Mesenchymal stem cell (in vitro differentiated cells and primary cell): ENCODE measurements around the gene ANKRA2.

Experiments
- DNase-seq: peaks from one replicate; pipeline ENCODE4 v3.0.0-alpha.2; 2013
- H2AFZ ChIP-seq: one replicate; pipeline ENCODE4 v1.6.1; 2013; ENCODE audit warnings: low read depth, mild to moderate bottlenecking, control low read depth, inconsistent platforms, low read length, moderate library complexity
- H2AK5ac ChIP-seq: 2 replicates; pipeline ENCODE4 v1.6.1; 2013; ENCODE audit warnings: low read length, moderate library complexity, mild to moderate bottlenecking, inconsistent platforms; ENCODE audit not compliant: severe bottlenecking
- H2BK120ac ChIP-seq: one replicate; pipeline ENCODE4 v1.6.1; 2013; ENCODE audit warnings: low read depth, mild to moderate bottlenecking, inconsistent platforms, low read length, moderate library complexity
- H2BK12ac ChIP-seq, 2 experiments: one replicate each; pipeline ENCODE4 v1.6.1; 2013; ENCODE audit warnings: inconsistent platforms in 2 of 2, low read length in 2 of 2, mild to moderate bottlenecking in 2 of 2, moderate library complexity in 2 of 2, control low read depth in 1 of 2
- H2BK15ac ChIP-seq: one replicate; pipeline ENCODE4 v1.6.1; 2013; ENCODE audit warnings: mild to moderate bottlenecking, low read depth, inconsistent platforms; ENCODE audit not compliant: poor library complexity, severe bottlenecking
- H2BK5ac ChIP-seq: 2 replicates; pipeline ENCODE4 v1.6.1; 2013; ENCODE audit warnings: low read depth, mild to moderate bottlenecking, low read length, control low read depth, inconsistent platforms; ENCODE audit not compliant: poor library complexity, severe bottlenecking
- H3K14ac ChIP-seq, 2 experiments: one replicate each; pipeline ENCODE4 v1.6.1; 2013; ENCODE audit warnings: inconsistent platforms in 2 of 2, low read length in 2 of 2, control low read depth in 1 of 2, mild to moderate bottlenecking in 1 of 2, moderate library complexity in 1 of 2
- H3K18ac ChIP-seq, 2 experiments: one replicate each; pipeline ENCODE4 v1.6.1; 2013; ENCODE audit warnings: inconsistent platforms in 2 of 2, low read length in 2 of 2, control low read depth in 1 of 2, low read depth in 1 of 2, mild to moderate bottlenecking in 1 of 2
- H3K23ac ChIP-seq, 2 experiments: one replicate each; pipeline ENCODE4 v1.6.1; 2013; ENCODE audit warnings: inconsistent platforms in 2 of 2, low read length in 2 of 2, mild to moderate bottlenecking in 2 of 2, moderate library complexity in 2 of 2, control low read depth in 1 of 2
- H3K27ac ChIP-seq: 2 replicates; pipeline ENCODE4 v1.5.1; 2013; ENCODE audit warnings: mild to moderate bottlenecking, moderate library complexity, low read length, control low read depth, inconsistent platforms; ENCODE audit not compliant: poor library complexity, severe bottlenecking
- H3K27me3 ChIP-seq, 2 experiments: 2 replicates each; pipeline versions ENCODE4 v1.6.1 to v1.7.0; 2013; ENCODE audit warnings: low read length in 2 of 2, mild to moderate bottlenecking in 2 of 2, moderate library complexity in 2 of 2, control low read depth in 1 of 2, inconsistent platforms in 1 of 2; ENCODE audit not compliant: control insufficient read depth in 1 of 2, insufficient read depth in 1 of 2
- H3K36me3 ChIP-seq, 2 experiments: 2 replicates each; pipeline versions ENCODE4 v1.6.1 to v1.7.0; 2013; ENCODE audit warnings: low read length in 2 of 2, control low read depth in 1 of 2, inconsistent platforms in 1 of 2, low read depth in 1 of 2, mild to moderate bottlenecking in 1 of 2; ENCODE audit not compliant: insufficient read depth in 2 of 2, control insufficient read depth in 1 of 2
- H3K4ac ChIP-seq, 2 experiments: one replicate each; pipeline ENCODE4 v1.6.1; 2013; ENCODE audit warnings: inconsistent platforms in 2 of 2, low read length in 2 of 2, mild to moderate bottlenecking in 2 of 2, moderate library complexity in 2 of 2, control low read depth in 1 of 2, low read depth in 1 of 2
- H3K4me1 ChIP-seq: 2 replicates; pipeline ENCODE4 v1.6.1; 2013; ENCODE audit warnings: low read depth, low read length, control low read depth; ENCODE audit not compliant: control insufficient read depth, insufficient read depth
- H3K4me2 ChIP-seq: 2 replicates; pipeline ENCODE4 v1.6.1; 2013; ENCODE audit warnings: low read length, mild to moderate bottlenecking, inconsistent platforms; ENCODE audit not compliant: poor library complexity, severe bottlenecking
- H3K4me3 ChIP-seq, 2 experiments: 2 replicates each; pipeline versions ENCODE4 v1.5.1 to v1.7.0; 2013; ENCODE audit warnings: low read length in 2 of 2, mild to moderate bottlenecking in 2 of 2, control low read depth in 1 of 2, low read depth in 1 of 2; ENCODE audit not compliant: insufficient read depth in 1 of 2
- H3K79me1 ChIP-seq: replicated peaks from 2 replicates; pipeline ENCODE4 v1.6.1; 2013; ENCODE audit warnings: mild to moderate bottlenecking, control low read depth, low read length, inconsistent platforms; ENCODE audit not compliant: poor library complexity, severe bottlenecking
- H3K9ac ChIP-seq: 2 replicates; pipeline ENCODE4 v1.7.0; 2013; ENCODE audit warnings: mild to moderate bottlenecking, low read length, moderate library complexity
- H3K9me3 ChIP-seq: 2 replicates; pipeline ENCODE4 v1.7.0; 2013; ENCODE audit warnings: mild to moderate bottlenecking, low read length; ENCODE audit not compliant: control insufficient read depth
- H4K8ac ChIP-seq: one replicate; pipeline ENCODE4 v1.6.1; 2013; ENCODE audit warnings: inconsistent platforms, mild to moderate bottlenecking, low read length, moderate library complexity
- H4K91ac ChIP-seq: one replicate; pipeline ENCODE4 v1.6.1; 2013; ENCODE audit warnings: mild to moderate bottlenecking, low read length, inconsistent platforms
- WGBS: methylation state at CpG from one replicate; pipeline ENCODE4 v1.1.7; 2013; ENCODE audit warnings: mixed read lengths; 5-methylcytosine and 5-hydroxymethylcytosine counted together

The ANKRA2 gene

GRCh38 chr5:73545403-73545779 is 20.0 kb downstream of the ANKRA2 start:
- Histone ChIP-seq H3K27me3 (peaks cover 0 to 6% of the 10 kb centered on the region in 2 experiments), H3K27ac (no peak overlapping the region)

GRCh38 chr5:73544429-73545402 is 20.7 kb downstream of the ANKRA2 start:
- H2BK12ac ChIP-seq, result no peak overlapping the region
- no peak overlapping the region for H3K4me2 ChIP-seq
- no peak overlapping the region for H4K8ac ChIP-seq
- no peak overlapping the region for H2BK5ac ChIP-seq
- peaks cover 0 to 6% of the 10 kb centered on the region in 2 experiments for H3K27me3 ChIP-seq
- no peak overlapping the region for H3K9ac ChIP-seq
- H3K4me1 ChIP-seq, result no peaks in the 10 kb centered on the region
- H3K14ac ChIP-seq, result no peak overlapping the region
- H2AK5ac ChIP-seq, result no peak overlapping the region
- no peak overlapping the region for H3K27ac ChIP-seq
- H3K4ac ChIP-seq, result no peak overlapping the region
- H3K36me3 ChIP-seq, result no peaks in the 10 kb centered on the region
- DNase-seq, result no peak
- 93% methylated on average over 8 of the region's 9 CpGs for WGBS
- no peak overlapping the region for H4K91ac ChIP-seq
- H3K23ac ChIP-seq, result no peak overlapping the region
- no peak overlapping the region for H2BK120ac ChIP-seq
- H3K9me3 ChIP-seq, result no peaks in the 10 kb centered on the region
- H2AFZ ChIP-seq, result no peak overlapping the region
- H2BK15ac ChIP-seq, result no peak overlapping the region
- no peak overlapping the region for H3K4me3 ChIP-seq
- H3K79me1 ChIP-seq, result no peaks in the 10 kb centered on the region
- no peak overlapping the region for H3K18ac ChIP-seq

More at GRCh38 chr5:73545403-73545779, 20.0 kb downstream of the ANKRA2 start:
- H2BK5ac ChIP-seq, result no peak overlapping the region
- no peak overlapping the region for H3K23ac ChIP-seq
- no peak overlapping the region for H3K4ac ChIP-seq
- no peak overlapping the region for H3K4me3 ChIP-seq
- no peak for DNase-seq
- H3K4me2 ChIP-seq, result no peak overlapping the region
- H3K36me3 ChIP-seq, result no peaks in the 10 kb centered on the region
- H2BK12ac ChIP-seq, result no peak overlapping the region
- H2AFZ ChIP-seq, result no peak overlapping the region
- no peaks in the 10 kb centered on the region for H3K79me1 ChIP-seq
- 100% methylated on average over 1 of the region's 1 CpG for WGBS
- no peak overlapping the region for H2BK120ac ChIP-seq
- H4K91ac ChIP-seq, result no peak overlapping the region
- no peak overlapping the region for H3K18ac ChIP-seq
- no peak overlapping the region for H3K14ac ChIP-seq
- no peak overlapping the region for H3K9ac ChIP-seq
- no peak overlapping the region for H4K8ac ChIP-seq
- no peaks in the 10 kb centered on the region for H3K9me3 ChIP-seq
- no peak overlapping the region for H2AK5ac ChIP-seq
- H3K4me1 ChIP-seq, result no peaks in the 10 kb centered on the region
- H2BK15ac ChIP-seq, result no peak overlapping the region

- 76% methylated on average over 3 of the region's 4 CpGs for WGBS
- Histone ChIP-seq H2AK5ac (no peak overlapping the region), H2BK15ac (no peak overlapping the region), H3K27me3 (peaks cover 0 to 6% of the 10 kb centered on the region in 2 experiments), H3K36me3 (no peaks in the 10 kb centered on the region), H3K4me3 (no peak overlapping the region), H3K4ac (no peak overlapping the region), H4K8ac (no peak overlapping the region), H3K14ac (no peak overlapping the region), H3K9ac (no peak overlapping the region), H3K18ac (no peak overlapping the region), H2BK12ac (no peak overlapping the region), H2BK5ac (no peak overlapping the region), H3K79me1 (no peaks in the 10 kb centered on the region), H3K4me2 (no peak overlapping the region), H3K23ac (no peak overlapping the region), H3K9me3 (no peaks in the 10 kb centered on the region), H2BK120ac (no peak overlapping the region), H2AFZ (no peak overlapping the region), H4K91ac (no peak overlapping the region), H3K4me1 (no peaks in the 10 kb centered on the region), H3K27ac (no peak overlapping the region)
- DNase-seq, result no peak
Observed at GRCh38 chr5:73542020-73542419, 23.4 kb downstream of the ANKRA2 start.

- Histone ChIP-seq H3K79me1 (no peaks in the 10 kb centered on the region), H2BK15ac (no peak overlapping the region), H3K18ac (no peak overlapping the region), H3K4me1 (no peaks in the 10 kb centered on the region), H3K4ac (no peak overlapping the region), H2AK5ac (no peak overlapping the region), H3K9ac (no peak overlapping the region), H2BK12ac (no peak overlapping the region), H4K8ac (no peak overlapping the region), H4K91ac (no peak overlapping the region), H3K9me3 (peaks cover 2% of the 10 kb centered on the region), H3K27me3 (peaks cover 0 to 6% of the 10 kb centered on the region in 2 experiments), H2BK120ac (no peak overlapping the region), H3K23ac (no peak overlapping the region), H3K4me2 (no peak overlapping the region), H3K36me3 (no peaks in the 10 kb centered on the region), H3K14ac (no peak overlapping the region), H3K27ac (no peak overlapping the region), H2BK5ac (no peak overlapping the region), H3K4me3 (no peak overlapping the region), H2AFZ (no peak overlapping the region)
- DNase-seq, result peak; percentile 74
- WGBS, result 42% methylated on average over 3 of the region's 3 CpGs
Observed at GRCh38 chr5:73540192-73540591, 25.2 kb downstream of the ANKRA2 start.
